Choroid plexus epithelial cell (primary cell): ENCODE results near the gene GRK6.

ENCODE experiments used
- DNase-seq: peaks from one replicate; pipeline ENCODE4 v3.0.0-alpha.2; 2010; ENCODE audit warnings: low read depth
- H3K4me3 ChIP-seq: 2 replicates; pipeline ENCODE4 v1.5.1; 2011; ENCODE audit warnings: low read depth, mild to moderate bottlenecking, control low read depth, low read length, moderate library complexity
- TF ChIP-seq, protein P1 (sequence below): conservative IDR thresholded peaks from 2 replicates; pipeline ENCODE4 v1.5.1; 2011; ENCODE audit warnings: low read depth, mild to moderate bottlenecking, control low read depth, inconsistent platforms, low read length, moderate library complexity

GRK6 gene

DNA sequence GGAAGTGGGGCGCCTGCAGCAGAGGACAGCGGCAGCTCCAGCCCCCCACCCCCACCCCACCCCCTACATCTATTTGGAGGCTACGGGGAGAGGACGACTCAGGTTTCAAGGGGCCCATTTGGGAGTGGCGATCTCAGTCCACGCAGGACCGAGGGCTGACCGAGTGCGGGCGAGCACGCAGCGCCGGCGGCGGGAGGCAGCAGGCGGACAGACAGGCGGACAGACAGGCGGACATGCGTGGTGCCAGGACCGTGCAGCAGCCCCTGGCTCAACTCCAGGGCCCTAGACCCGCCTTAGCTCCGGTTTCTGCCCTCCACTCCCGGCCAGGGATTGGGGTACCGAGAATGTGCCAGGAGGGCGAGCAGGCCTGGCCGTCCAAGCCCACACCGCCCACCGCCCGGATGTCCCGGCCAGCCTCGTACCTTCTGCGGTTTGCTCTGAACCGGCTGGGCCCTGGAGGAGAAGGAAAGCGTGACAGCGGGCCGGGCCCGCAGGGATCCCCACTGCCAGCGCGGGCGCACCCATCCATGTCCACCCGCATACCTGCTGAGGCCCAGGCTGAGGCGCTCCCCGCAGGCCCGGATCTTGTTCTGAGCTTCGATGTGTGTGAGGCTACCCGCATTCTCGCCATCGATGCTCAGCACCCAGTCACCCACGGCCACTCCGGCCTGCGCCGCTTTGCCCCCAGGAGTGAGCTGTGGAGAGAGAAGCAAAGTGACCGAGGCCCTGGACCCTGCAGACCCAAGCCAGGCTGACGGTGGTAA is 65.7 kb downstream of the GRK6 start:
- TF ChIP-seq, protein P1, sequence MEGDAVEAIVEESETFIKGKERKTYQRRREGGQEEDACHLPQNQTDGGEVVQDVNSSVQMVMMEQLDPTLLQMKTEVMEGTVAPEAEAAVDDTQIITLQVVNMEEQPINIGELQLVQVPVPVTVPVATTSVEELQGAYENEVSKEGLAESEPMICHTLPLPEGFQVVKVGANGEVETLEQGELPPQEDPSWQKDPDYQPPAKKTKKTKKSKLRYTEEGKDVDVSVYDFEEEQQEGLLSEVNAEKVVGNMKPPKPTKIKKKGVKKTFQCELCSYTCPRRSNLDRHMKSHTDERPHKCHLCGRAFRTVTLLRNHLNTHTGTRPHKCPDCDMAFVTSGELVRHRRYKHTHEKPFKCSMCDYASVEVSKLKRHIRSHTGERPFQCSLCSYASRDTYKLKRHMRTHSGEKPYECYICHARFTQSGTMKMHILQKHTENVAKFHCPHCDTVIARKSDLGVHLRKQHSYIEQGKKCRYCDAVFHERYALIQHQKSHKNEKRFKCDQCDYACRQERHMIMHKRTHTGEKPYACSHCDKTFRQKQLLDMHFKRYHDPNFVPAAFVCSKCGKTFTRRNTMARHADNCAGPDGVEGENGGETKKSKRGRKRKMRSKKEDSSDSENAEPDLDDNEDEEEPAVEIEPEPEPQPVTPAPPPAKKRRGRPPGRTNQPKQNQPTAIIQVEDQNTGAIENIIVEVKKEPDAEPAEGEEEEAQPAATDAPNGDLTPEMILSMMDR: no peak
- no peak for DNase-seq
- no peak overlapping the region for H3K4me3 ChIP-seq
